DMS153 treated with DMSO at 0.1 percent for 48 hours (cell line): ENCODE data around the gene RSPH9.

ENCODE experiments used
- DNase-seq: peaks from one replicate; lab custom pipeline; 2025; ENCODE audit not compliant: unreplicated experiment; lab: John Stamatoyannopoulos, UW

Gene RSPH9

GRCh38 chr6:43667245-43668150 lies 22.7 kb downstream of the RSPH9 start:
- peak; percentile 32 for DNase-seq

GRCh38 chr6:43668151-43669028 lies 23.6 kb downstream of the RSPH9 start:
- DNase-seq = peak; percentile 73

- DNase-seq = no peak
Observed at GRCh38 chr6:43669050-43669921, 24.4 kb downstream of the RSPH9 start.

- no peak for DNase-seq
Observed at GRCh38 chr6:43669922-43670622, 25.2 kb downstream of the RSPH9 start.

- DNase-seq = no peak
Observed at GRCh38 chr6:43670623-43670986, 25.8 kb downstream of the RSPH9 start.

- DNase-seq = no peak
Observed at GRCh38 chr6:43671011-43671800, 26.4 kb downstream of the RSPH9 start.

GRCh38 chr6:43671801-43672690 lies 27.2 kb downstream of the RSPH9 start:
- DNase-seq = no peak

- DNase-seq = no peak
Observed at GRCh38 chr6:43673444-43674084, 28.7 kb downstream of the RSPH9 start.

GRCh38 chr6:43674291-43674690 lies 29.5 kb downstream of the RSPH9 start:
- no peak for DNase-seq

- no peak for DNase-seq
Observed at GRCh38 chr6:43674921-43675320, 30.1 kb downstream of the RSPH9 start.

GRCh38 chr6:43676962-43677606 lies 32.2 kb downstream of the RSPH9 start:
- DNase-seq = no peak

- no peak for DNase-seq
Observed at GRCh38 chr6:43677759-43678158, 32.9 kb downstream of the RSPH9 start.

- DNase-seq = no peak
Observed at GRCh38 chr6:43678341-43678740, 33.5 kb downstream of the RSPH9 start.

GRCh38 chr6:43679057-43679456 lies 34.2 kb downstream of the RSPH9 start:
- DNase-seq = no peak

GRCh38 chr6:43680308-43681200 lies 35.7 kb downstream of the RSPH9 start:
- DNase-seq = no peak

- DNase-seq = no peak
Observed at GRCh38 chr6:43681303-43681702, 36.5 kb downstream of the RSPH9 start.
